ENCODE measurements around the gene ZSWIM6. TPM values are rescaled to one million over a fixed set of nuclear protein-coding genes. Genes with fewer than 3 reads are reported as not detected.
"Not testable (repeated sequence)": the region's sequence is repeated elsewhere in the genome, so short reads cannot be mapped to it uniquely, and the experiment has no call there.

ZSWIM6 gene
- total and polyA plus RNA-seq, 4 donors: 14.5 to 32.2 (median 30.3) TPM

DNA sequence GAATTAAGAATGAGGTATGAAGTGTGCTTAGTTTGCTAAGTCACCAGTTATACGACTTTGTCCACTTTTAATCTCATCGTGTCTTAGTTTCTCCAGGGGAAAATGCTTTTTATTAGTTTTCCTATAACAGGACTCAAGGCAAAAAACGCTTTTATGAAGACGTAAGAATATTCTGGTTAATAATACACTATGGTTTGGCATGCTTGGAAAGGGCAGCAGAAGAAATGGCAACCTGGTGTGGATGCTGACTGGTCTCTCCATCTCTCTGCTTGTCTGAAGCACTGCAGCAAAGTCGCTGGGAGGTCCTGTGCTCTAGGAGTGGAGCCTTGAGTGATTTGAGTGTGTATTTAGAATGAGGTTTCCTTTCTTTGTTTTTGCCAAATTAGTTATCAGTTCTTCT is 78.8 kb downstream of the ZSWIM6 start:
- Histone ChIP-seq H3K4me1 (ENCODE audit: control insufficient read depth, insufficient read depth, low read length) (no peaks in the 10 kb centered on the region), H3K4me3 (ENCODE audit: low read depth, low read length) (no peak overlapping the region), H3K36me3 (ENCODE audit: control insufficient read depth, insufficient read depth, low read length) (no peaks in the 10 kb centered on the region), H3K9me3 (ENCODE audit: control insufficient read depth, insufficient read depth, low read length) (no peaks in the 10 kb centered on the region), H3K27ac (ENCODE audit: low read depth, low read length) (no peak overlapping the region), H3K27me3 (ENCODE audit: control insufficient read depth, insufficient read depth, low read length) (no peaks in the 10 kb centered on the region)
- no CpG with 5 or more reads among the region's 5 CpGs for WGBS (ENCODE audit: insufficient coverage)
- DNase-seq (ENCODE audit: low read depth in 4 of 6, low spot score in 6 of 6): no peak

DNA sequence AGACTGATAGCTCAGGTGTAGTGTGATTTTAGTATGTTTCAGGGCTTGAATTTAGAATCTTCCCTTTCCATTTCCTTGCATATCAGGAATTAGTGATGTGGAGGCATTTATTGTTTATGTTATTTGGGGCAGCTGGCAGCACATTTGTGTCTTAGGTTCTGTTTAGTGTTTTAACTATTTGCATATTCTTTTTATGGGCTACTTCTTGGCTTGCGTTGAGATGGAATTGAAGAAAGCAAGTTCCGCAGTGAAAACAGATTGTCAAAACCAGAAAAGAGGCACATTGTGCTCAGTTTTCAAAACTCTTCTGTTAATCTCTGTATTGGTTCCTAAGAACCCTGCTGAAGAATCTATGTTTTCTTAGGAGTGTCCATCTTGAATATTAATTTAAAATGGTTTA is 80.3 kb downstream of the ZSWIM6 start:
- peak in 1 of 6 donors; percentile 43 for DNase-seq (ENCODE audit: low read depth in 4 of 6, low spot score in 6 of 6)
- no peak overlapping the region for H3K4me3 ChIP-seq (ENCODE audit: low read depth, low read length)
- no peaks in the 10 kb centered on the region for H3K9me3 ChIP-seq (ENCODE audit: control insufficient read depth, insufficient read depth, low read length)
- peaks cover 6% of the 10 kb centered on the region for H3K4me1 ChIP-seq (ENCODE audit: control insufficient read depth, insufficient read depth, low read length)
- no peaks in the 10 kb centered on the region for H3K36me3 ChIP-seq (ENCODE audit: control insufficient read depth, insufficient read depth, low read length)
- no peak overlapping the region for H3K27ac ChIP-seq (ENCODE audit: low read depth, low read length)
- no CpG with 5 or more reads among the region's 2 CpGs for WGBS (ENCODE audit: insufficient coverage)
- H3K27me3 ChIP-seq (ENCODE audit: control insufficient read depth, insufficient read depth, low read length): no peaks in the 10 kb centered on the region

DNA sequence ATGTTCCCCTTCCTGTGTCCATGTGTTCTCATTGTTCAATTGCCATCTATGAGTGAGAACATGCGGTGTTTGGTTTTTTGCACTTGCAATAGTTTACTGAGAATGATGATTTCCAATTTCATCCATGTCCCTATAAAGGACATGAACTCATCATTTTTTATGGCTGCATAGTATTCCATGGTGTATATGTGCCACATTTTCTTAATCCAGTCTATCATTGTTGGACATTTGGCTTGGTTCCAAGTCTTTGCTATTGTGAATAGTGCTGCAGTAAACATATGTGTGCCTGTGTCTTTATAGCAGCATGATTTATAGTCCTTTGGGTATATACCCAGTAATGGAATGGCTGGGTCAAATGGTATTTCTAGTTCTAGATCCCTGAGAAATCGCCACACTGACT is 81.1 kb downstream of the ZSWIM6 start:
- DNase-seq (ENCODE audit: low read depth in 4 of 6, low spot score in 6 of 6); H3K27me3 ChIP-seq (ENCODE audit: control insufficient read depth, insufficient read depth, low read length); H3K36me3 ChIP-seq (ENCODE audit: control insufficient read depth, insufficient read depth, low read length); H3K27ac ChIP-seq (ENCODE audit: low read depth, low read length); H3K9me3 ChIP-seq (ENCODE audit: control insufficient read depth, insufficient read depth, low read length); H3K4me1 ChIP-seq (ENCODE audit: control insufficient read depth, insufficient read depth, low read length); H3K4me3 ChIP-seq (ENCODE audit: low read depth, low read length): not testable (repeated sequence)
- no CpG with 5 or more reads among the region's 2 CpGs for WGBS (ENCODE audit: insufficient coverage)

DNA sequence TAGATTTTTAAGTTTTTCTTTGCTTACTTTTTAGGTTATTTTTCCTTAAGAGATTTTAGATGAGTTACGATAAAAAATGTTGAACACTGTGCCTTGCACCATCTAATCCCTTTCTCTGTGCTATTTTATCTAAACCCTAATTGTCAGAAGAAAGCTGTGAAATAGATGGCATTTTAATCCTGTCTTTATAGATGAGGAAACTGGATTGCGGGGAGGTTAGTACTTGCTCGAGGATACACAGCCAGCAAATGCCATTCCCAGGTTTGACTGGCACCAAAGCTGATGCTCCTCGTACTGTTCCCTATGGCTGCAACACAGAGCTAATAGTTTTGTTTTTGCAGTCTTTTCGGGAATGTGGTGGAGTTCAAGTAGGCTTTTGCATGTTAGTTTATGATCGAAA is 82.7 kb downstream of the ZSWIM6 start:
- DNase-seq (ENCODE audit: low read depth in 4 of 6, low spot score in 6 of 6): no peak
- Histone ChIP-seq H3K27me3 (ENCODE audit: control insufficient read depth, insufficient read depth, low read length) (no peaks in the 10 kb centered on the region), H3K4me1 (ENCODE audit: control insufficient read depth, insufficient read depth, low read length) (peaks cover 6% of the 10 kb centered on the region), H3K9me3 (ENCODE audit: control insufficient read depth, insufficient read depth, low read length) (no peaks in the 10 kb centered on the region), H3K27ac (ENCODE audit: low read depth, low read length) (no peak overlapping the region), H3K36me3 (ENCODE audit: control insufficient read depth, insufficient read depth, low read length) (no peaks in the 10 kb centered on the region), H3K4me3 (ENCODE audit: low read depth, low read length) (no peak overlapping the region)
- 88% methylated on average over 4 of the region's 6 CpGs for whole genome bisulfite sequencing (ENCODE audit: insufficient coverage)

DNA sequence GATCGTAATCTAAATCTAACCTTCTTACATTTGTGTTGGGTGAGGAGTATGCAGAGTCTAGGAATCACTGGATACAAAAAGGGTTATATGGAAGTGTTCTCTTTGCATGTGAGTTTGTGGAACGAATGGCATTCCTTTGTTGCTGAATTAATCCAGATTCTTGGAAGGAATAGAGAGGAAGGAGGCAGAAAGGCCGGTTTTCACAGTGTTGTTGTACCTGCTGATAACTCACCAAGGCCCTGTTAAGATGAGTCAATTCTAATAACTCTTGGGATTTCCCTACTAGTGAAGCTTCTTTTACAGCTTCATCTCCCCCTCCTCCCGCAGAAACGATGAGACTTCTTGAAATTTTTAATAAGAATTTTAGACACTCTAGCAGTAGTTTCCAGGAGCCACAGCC is 84.0 kb downstream of the ZSWIM6 start:
- WGBS (ENCODE audit: insufficient coverage): 6% methylated on average over 2 of the region's 5 CpGs
- Histone ChIP-seq H3K27me3 (ENCODE audit: control insufficient read depth, insufficient read depth, low read length) (no peaks in the 10 kb centered on the region), H3K27ac (ENCODE audit: low read depth, low read length) (no peak overlapping the region), H3K4me3 (ENCODE audit: low read depth, low read length) (no peak overlapping the region), H3K4me1 (ENCODE audit: control insufficient read depth, insufficient read depth, low read length) (peaks cover 6% of the 10 kb centered on the region), H3K9me3 (ENCODE audit: control insufficient read depth, insufficient read depth, low read length) (no peaks in the 10 kb centered on the region), H3K36me3 (ENCODE audit: control insufficient read depth, insufficient read depth, low read length) (no peaks in the 10 kb centered on the region)
- DNase-seq (ENCODE audit: low read depth in 4 of 6, low spot score in 6 of 6): no peak

DNA sequence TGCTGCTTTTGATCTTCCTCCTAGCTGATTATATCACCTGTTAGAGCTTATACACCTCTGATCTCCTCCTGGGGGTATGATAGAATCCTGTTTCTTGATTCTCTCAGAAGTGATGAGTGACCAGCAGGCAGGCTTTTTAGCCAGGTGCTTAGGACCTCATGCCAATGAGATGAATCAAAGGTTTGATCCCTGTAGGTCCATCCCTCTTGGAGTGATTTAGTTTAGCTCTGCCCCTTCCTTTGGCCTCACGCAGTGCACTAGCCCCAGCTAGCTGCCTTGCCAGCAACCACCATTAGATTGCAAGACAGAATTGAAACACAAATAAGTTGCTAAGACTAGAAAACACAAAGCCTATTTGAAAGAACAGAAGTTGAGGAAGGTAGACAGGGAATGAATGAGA is 84.4 kb downstream of the ZSWIM6 start:
- H3K4me1 ChIP-seq (ENCODE audit: control insufficient read depth, insufficient read depth, low read length): peaks cover 6% of the 10 kb centered on the region
- H3K9me3 ChIP-seq (ENCODE audit: control insufficient read depth, insufficient read depth, low read length): no peaks in the 10 kb centered on the region
- H3K36me3 ChIP-seq (ENCODE audit: control insufficient read depth, insufficient read depth, low read length): no peaks in the 10 kb centered on the region
- DNase-seq (ENCODE audit: low read depth in 4 of 6, low spot score in 6 of 6): no peak
- WGBS (ENCODE audit: insufficient coverage): no CpG with 5 or more reads among the region's 1 CpG
- H3K4me3 ChIP-seq (ENCODE audit: low read depth, low read length): no peak overlapping the region
- H3K27me3 ChIP-seq (ENCODE audit: control insufficient read depth, insufficient read depth, low read length): no peaks in the 10 kb centered on the region
- no peak overlapping the region for H3K27ac ChIP-seq (ENCODE audit: low read depth, low read length)

DNA sequence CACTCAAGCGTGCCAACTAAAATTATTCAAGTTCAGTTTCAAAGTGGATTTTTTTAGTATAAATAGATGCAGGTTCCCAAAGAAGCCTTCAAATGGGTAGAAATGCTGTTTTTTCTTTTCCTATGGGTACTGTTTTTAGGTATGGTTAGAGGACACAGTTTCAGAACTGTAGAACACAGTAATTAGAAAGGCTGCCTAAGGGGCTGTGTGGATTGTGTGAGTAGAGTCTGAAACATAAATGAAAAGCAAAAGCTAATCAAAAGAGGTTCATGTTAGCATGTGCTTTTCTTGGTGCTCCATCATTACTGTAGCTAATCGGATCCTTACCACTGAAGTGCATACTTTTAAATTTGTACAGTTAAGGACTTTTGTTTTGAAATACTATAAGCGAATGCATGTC is 85.3 kb downstream of the ZSWIM6 start:
- no peak overlapping the region for H3K4me3 ChIP-seq (ENCODE audit: low read depth, low read length)
- no peaks in the 10 kb centered on the region for H3K36me3 ChIP-seq (ENCODE audit: control insufficient read depth, insufficient read depth, low read length)
- peaks cover 6% of the 10 kb centered on the region for H3K4me1 ChIP-seq (ENCODE audit: control insufficient read depth, insufficient read depth, low read length)
- DNase-seq (ENCODE audit: low read depth in 4 of 6, low spot score in 6 of 6): no peak
- no peaks in the 10 kb centered on the region for H3K27me3 ChIP-seq (ENCODE audit: control insufficient read depth, insufficient read depth, low read length)
- WGBS (ENCODE audit: insufficient coverage): no CpG with 5 or more reads among the region's 3 CpGs
- no peaks in the 10 kb centered on the region for H3K9me3 ChIP-seq (ENCODE audit: control insufficient read depth, insufficient read depth, low read length)
- no peak overlapping the region for H3K27ac ChIP-seq (ENCODE audit: low read depth, low read length)

DNA sequence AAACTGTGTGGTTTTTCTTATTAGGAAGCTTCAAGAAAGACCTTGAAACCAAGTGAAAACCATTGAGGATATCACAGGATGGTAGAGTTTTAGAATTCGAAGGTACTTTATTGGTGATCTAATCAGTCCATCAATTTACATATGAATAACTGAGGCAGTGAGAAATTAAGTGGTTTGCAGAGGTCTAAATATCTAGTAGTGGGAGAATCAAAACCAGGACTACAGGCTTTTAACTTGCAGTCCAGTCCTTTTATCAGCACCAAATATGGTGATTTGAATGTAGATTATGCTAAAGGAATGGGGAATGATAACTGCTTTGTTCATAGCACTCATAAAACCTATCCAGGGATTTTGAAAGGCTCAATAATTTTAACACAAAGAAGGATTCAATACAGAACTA is 85.8 kb downstream of the ZSWIM6 start:
- Histone ChIP-seq H3K27me3 (ENCODE audit: control insufficient read depth, insufficient read depth, low read length) (no peaks in the 10 kb centered on the region), H3K9me3 (ENCODE audit: control insufficient read depth, insufficient read depth, low read length) (no peaks in the 10 kb centered on the region), H3K4me3 (ENCODE audit: low read depth, low read length) (no peak overlapping the region), H3K4me1 (ENCODE audit: control insufficient read depth, insufficient read depth, low read length) (peaks cover 6% of the 10 kb centered on the region), H3K27ac (ENCODE audit: low read depth, low read length) (no peak overlapping the region), H3K36me3 (ENCODE audit: control insufficient read depth, insufficient read depth, low read length) (no peaks in the 10 kb centered on the region)
- no CpG with 5 or more reads among the region's 1 CpG for WGBS (ENCODE audit: insufficient coverage)
- no peak for DNase-seq (ENCODE audit: low read depth in 4 of 6, low spot score in 6 of 6)

DNA sequence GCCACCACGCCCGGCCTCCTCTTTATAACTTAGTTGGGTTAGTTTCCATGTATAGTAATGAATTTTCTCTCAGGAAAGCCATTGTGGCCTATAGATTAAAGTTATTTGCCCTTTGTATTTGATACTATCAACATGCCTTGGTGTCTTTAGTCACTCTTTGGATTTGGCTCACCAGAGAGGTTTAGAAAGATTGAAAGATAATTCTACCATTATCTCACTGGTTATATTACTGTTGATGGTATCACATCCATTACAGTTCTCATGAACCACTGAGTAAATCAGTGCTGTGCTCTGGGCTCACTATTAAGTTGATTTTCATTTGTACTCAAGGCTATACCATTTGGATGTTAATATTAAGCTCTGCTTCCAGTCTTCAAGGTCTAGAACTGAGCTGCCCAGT is 87.0 kb downstream of the ZSWIM6 start:
- H3K4me1 ChIP-seq (ENCODE audit: control insufficient read depth, insufficient read depth, low read length): peaks cover 6% of the 10 kb centered on the region
- no peak for DNase-seq (ENCODE audit: low read depth in 4 of 6, low spot score in 6 of 6)
- WGBS (ENCODE audit: insufficient coverage): no CpG with 5 or more reads among the region's 2 CpGs
- H3K4me3 ChIP-seq (ENCODE audit: low read depth, low read length): no peak overlapping the region
- no peaks in the 10 kb centered on the region for H3K9me3 ChIP-seq (ENCODE audit: control insufficient read depth, insufficient read depth, low read length)
- no peaks in the 10 kb centered on the region for H3K27me3 ChIP-seq (ENCODE audit: control insufficient read depth, insufficient read depth, low read length)
- H3K27ac ChIP-seq (ENCODE audit: low read depth, low read length): no peak overlapping the region
- no peaks in the 10 kb centered on the region for H3K36me3 ChIP-seq (ENCODE audit: control insufficient read depth, insufficient read depth, low read length)

DNA sequence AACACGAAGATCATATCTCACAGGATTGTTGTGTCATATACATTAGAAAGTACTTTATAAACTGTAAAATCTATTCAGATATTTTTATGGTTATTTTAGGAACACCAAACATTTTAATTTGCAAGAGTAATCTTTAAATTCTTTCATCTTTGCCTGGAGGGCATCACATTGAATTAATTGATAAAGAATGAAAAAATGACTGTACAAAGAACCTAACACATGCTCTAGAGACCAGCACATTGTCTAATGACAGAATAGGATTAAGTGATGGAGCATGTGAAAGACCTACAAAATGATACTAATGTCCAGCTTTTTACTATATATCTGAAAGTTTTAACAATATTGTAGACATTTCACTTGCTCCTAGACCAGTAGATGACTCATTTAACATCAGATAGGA is 88.0 kb downstream of the ZSWIM6 start:
- peaks cover 6% of the 10 kb centered on the region for H3K4me1 ChIP-seq (ENCODE audit: control insufficient read depth, insufficient read depth, low read length)
- no CpG with 5 or more reads among the region's 1 CpG for WGBS (ENCODE audit: insufficient coverage)
- H3K9me3 ChIP-seq (ENCODE audit: control insufficient read depth, insufficient read depth, low read length): no peaks in the 10 kb centered on the region
- DNase-seq (ENCODE audit: low read depth in 4 of 6, low spot score in 6 of 6): no peak
- no peaks in the 10 kb centered on the region for H3K27me3 ChIP-seq (ENCODE audit: control insufficient read depth, insufficient read depth, low read length)
- H3K27ac ChIP-seq (ENCODE audit: low read depth, low read length): no peak overlapping the region
- H3K4me3 ChIP-seq (ENCODE audit: low read depth, low read length): no peak overlapping the region
- H3K36me3 ChIP-seq (ENCODE audit: control insufficient read depth, insufficient read depth, low read length): no peaks in the 10 kb centered on the region
